ENCODE measurements around the gene TTLL4.

GRCh38 chr2:218708086-218708485, 2.5 kb upstream of the TTLL4 start:
- TF ChIP-seq CTCF (IDR thresholded peaks at IDR 0.05) (no peak), POLR2A (IDR thresholded peaks at IDR 0.05) (no peak)

Measured in body of pancreas (tissue), 4 donors.